ENCODE results near the gene SMIM26.
"Not testable (repeated sequence)": the region's sequence is repeated elsewhere in the genome, so short reads cannot be mapped to it uniquely, and the experiment has no call there.

The SMIM26 gene, protein sequence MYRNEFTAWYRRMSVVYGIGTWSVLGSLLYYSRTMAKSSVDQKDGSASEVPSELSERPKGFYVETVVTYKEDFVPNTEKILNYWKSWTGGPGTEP

DNA sequence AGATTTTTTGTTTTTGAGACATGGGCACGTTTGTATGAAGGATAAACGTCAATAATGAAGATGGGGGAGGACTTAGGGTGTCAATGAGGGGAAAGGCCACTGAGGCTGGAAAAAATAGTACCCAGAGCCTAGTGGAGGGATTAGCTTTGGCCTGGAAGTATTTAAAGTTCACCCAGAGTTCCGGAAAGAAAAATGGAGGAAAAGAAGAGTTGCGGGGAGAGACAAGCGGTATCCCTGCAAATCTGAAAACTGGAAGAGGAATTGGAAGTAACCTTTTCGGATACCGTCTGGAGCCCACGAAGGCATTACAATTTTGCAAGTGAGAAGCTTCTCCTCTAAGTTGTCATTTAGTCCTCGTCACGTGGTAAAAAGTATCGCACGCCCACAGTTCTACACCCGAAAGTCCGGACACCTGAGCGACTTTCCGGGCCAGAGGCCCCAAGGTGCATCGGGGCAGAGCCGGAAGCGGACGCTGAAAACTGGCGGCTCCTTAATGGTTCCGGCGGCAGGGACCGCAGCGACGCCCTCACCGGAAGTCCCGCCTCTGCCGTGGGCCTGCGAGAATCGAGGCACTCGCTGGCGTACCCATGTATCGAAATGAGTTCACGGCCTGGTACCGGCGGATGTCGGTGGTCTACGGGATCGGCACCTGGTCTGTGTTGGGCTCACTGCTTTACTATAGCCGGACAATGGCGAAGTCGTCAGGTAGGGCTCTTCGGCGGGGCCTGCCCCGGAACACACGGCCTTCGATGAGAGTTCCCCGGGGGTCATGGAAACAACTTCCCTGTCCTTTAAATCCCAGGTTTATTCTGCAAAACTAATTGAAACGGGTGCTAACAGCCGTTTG is at the start of gene SMIM26:
Gene SMIM26, plus strand, starts transcription at position 541 of the 847 bp plus-strand sequence. Its CDS starts 47 bp downstream, at position 588.
- FAIRE-seq = no peak

- FAIRE-seq = not testable (repeated sequence)
These were observed 45.2 kb upstream of the SMIM26 start for GRCh38 chr20:18522066-18522465.

GRCh38 chr20:18523066-18523465 is 44.2 kb upstream of the SMIM26 start:
- FAIRE-seq = no peak

GRCh38 chr20:18524646-18525045 is 42.6 kb upstream of the SMIM26 start:
- no peak for FAIRE-seq

GRCh38 chr20:18526761-18527160 is 40.5 kb upstream of the SMIM26 start:
- not testable (repeated sequence) for FAIRE-seq

- no peak for FAIRE-seq
These were observed 39.9 kb upstream of the SMIM26 start for GRCh38 chr20:18527339-18527738.

DNA sequence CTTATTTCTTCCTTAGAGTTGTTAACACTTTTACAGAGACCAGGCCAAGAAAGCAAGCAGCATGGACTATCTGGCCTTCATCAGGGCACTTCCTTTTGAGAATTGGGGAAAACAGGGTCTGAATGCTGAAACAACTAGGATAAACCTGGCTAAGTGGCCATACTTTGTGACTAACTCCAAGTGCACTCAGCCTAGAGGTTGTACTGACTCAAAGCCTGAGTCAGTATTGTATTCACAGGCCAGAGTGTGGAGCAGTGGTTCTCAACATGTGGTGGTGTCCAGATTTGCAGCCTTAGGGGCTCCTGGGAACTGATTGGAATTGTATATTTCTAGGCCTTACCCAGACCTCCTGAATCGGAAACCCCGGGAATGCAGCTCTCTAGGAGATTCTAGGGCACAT is 39.4 kb upstream of the SMIM26 start:
- no peak for FAIRE-seq

GRCh38 chr20:18529041-18529440 is 38.2 kb upstream of the SMIM26 start:
- no peak for FAIRE-seq

- FAIRE-seq = no peak
These were observed 34.6 kb upstream of the SMIM26 start for GRCh38 chr20:18532626-18533025.

- no peak for FAIRE-seq
These were observed 33.7 kb upstream of the SMIM26 start for GRCh38 chr20:18533491-18533890.

- no peak for FAIRE-seq
These were observed 33.1 kb upstream of the SMIM26 start for GRCh38 chr20:18533978-18534644.

DNA sequence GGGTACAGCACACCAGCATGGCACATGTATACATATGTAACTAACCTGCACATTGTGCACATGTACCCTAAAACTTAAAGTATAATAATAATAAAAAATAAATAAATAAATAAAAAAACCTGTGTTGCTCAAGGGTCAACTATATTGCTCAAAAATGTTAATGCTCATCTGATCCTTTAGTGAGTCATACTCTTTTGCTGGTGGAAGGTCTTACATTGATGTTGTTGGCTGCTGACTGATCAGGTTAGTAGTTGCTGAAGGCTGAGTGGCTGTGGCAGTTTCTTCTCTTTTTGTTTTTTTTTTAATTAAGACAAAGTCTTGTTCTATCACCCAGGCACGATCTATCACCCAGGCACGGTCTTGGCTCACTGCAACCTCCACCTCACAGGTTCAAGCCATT is 29.6 kb upstream of the SMIM26 start:
- FAIRE-seq = no peak

- FAIRE-seq = no peak
These were observed 25.5 kb upstream of the SMIM26 start for GRCh38 chr20:18541741-18542140.

DNA sequence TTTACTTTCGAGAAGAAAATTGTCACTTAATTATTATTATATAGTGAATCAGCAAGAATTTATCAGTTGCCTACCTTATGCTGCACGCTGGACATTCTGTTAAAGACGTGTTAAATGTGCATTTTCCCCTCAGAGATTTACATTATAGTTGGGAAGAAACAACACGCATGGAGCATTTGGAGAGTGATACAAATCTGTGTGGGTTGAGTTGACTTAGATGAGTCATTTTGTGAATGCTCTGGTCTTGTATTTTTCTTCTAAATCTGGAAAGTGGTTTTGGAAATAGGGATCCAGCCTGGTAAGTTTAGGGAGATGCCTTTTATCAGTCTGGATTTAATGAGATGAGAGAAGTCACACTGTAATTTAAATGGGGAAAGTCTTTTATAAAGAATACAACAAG is 24.0 kb upstream of the SMIM26 start:
- no peak for FAIRE-seq

GRCh38 chr20:18543932-18544331 is 23.3 kb upstream of the SMIM26 start:
- no peak for FAIRE-seq

DNA sequence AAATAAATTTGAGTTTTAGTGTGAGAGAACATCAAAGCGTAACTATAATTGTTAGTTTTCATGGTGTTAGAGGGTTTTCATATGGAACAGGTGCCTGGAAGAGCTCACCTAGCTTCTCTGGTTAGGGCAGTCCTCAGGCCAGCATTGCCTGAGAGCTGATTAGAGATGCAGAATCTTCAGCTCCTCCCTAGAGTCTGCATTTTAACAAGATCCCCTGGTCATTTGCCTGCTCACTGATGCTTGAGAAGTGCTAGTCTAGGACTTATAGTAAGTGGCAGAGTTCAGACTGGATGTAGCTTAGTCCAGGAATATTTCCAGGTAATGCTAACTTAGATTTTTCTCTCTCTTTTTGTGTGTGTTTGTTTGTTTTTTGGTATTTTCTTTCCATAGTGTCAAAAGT is 21.7 kb upstream of the SMIM26 start:
- no peak for FAIRE-seq

DNA sequence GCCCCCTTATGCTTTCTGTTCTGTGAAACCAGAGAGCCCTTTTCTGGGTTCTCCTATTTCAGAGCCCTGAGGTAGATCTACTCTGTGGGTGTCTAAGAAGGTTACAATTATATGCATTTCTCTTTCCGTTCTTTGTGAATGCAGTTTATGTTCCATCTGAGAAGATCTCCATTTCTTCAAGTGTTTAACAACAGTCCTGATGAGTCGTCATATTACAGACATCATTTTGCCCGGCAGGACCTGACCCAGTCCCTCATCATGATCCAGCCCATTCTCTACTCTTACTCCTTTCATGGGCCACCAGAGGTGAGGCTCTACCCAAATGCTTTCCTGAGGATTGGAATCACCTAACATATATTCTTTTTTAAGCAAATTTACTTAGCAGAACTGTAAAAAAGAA is 18.8 kb upstream of the SMIM26 start:
- FAIRE-seq = no peak

GRCh38 chr20:18553746-18554145 is 13.5 kb upstream of the SMIM26 start:
- no peak for FAIRE-seq

DNA sequence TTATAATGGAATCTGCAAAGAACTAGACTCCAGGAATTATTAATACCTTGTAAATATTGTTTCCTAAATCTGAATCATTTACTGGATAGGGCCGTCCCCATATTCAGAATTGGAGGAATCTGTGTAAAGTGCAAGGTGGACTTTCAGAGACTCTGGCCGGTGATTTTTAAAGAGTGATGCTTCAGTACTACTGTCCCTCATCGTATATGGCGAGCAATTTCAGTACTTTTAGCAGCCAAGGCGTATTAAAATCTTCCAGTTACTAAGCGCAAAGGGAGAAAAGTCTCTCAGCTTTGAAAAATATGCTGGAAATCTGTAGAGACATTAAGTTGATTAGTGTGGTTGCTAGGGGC is 483 bp downstream of the SMIM26 start:
- FAIRE-seq = no peak

DNA sequence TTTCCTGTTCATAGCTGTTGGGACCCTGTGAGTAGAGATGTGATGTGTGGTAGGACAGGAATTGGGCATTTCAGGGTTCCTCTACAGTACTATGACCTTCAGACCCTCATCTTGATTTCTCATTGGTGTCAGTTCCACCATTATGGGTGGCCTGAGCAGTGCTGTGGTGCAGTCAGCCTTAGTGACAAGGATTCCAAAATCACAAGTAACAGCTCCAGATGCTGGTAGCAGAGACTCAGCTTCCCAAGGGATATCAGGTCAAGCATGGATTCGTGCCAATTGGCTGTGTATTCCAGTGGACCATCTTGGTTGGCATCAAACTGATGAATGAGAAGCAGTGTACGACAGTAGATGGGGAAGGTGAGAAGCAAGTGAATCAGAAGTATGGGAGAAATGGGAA is 3.8 kb downstream of the SMIM26 start:
- no peak for FAIRE-seq

DNA sequence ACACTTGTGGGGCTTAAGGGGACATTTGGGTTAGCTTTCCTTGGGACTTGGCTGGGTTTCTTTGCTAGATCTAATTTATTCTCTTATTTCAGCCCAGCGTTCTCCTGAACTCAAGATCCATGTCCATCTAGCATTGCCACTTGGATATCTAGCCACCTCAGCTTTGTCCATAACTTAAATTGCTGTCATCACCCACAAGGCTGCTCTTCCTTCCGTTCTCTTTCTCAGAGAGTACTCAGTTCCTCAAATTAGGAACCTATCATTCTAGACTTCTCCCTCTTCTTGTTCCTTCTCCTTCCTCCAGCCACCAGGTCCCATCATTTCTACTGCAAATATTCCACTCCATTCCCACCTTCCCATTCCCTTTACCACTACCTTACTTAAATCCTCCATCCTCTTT is 4.3 kb downstream of the SMIM26 start:
- no peak for FAIRE-seq

GRCh38 chr20:18577942-18578341 is 10.7 kb downstream of the SMIM26 start:
- no peak for FAIRE-seq

DNA sequence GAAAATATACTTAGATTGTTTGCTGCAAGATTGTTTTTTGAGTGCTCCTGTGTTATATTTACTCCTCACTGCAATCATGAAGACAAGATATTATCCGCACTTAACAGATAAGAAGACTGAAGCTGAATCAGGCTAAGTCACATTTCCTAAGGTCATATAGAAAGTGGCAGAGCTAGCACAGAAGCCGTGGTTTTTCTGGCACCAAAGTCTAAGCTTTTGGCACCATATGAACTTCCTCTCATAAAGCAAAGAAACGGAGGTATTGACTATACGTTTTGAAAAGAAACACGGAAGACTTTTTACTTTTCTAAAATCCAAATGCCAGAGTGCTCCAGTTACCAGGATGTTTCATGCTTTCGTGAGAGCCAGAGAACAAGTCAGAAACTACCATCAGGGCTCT is 11.3 kb downstream of the SMIM26 start:
- FAIRE-seq = no peak

GRCh38 chr20:18580012-18580411 is 12.8 kb downstream of the SMIM26 start:
- no peak for FAIRE-seq
